ENCODE data around the gene LCK. TPM values are rescaled to one million over a fixed set of nuclear protein-coding genes. Genes with fewer than 3 reads are reported as not detected.

The LCK gene
- polyA plus RNA-seq (ENCODE audit: insufficient read length in 4 of 4): 1 to 10 TPM; 1.3 to 7.4 (median 4.5) TPM

- DNase-seq (ENCODE audit: low read depth in 4 of 4, low spot score in 3 of 4): no peak
These were observed at the start of gene LCK for GRCh38 chr1:32250893-32251716. Gene LCK, plus strand, starts transcription at chr1:32251265. Its CDS starts 23,065 bp downstream, at chr1:32274330.

GRCh38 chr1:32204943-32205361, 46.1 kb upstream of the LCK start:
- DNase-seq (ENCODE audit: low read depth in 4 of 4, low spot score in 3 of 4): no peak

- DNase-seq (ENCODE audit: low read depth in 4 of 4, low spot score in 3 of 4): peak in 3 of 4 donors; percentile 77 to 87 (median 82)
These were observed 45.4 kb upstream of the LCK start, which contains the start of gene IQCC for GRCh38 chr1:32205401-32206370. Gene IQCC, plus strand, starts transcription at chr1:32205671. Its CDS starts 11 bp downstream, at chr1:32205682.

- no peak for DNase-seq (ENCODE audit: low read depth in 4 of 4, low spot score in 3 of 4)
These were observed 42.6 kb upstream of the LCK start for GRCh38 chr1:32208469-32208868.

GRCh38 chr1:32208891-32209328, 42.2 kb upstream of the LCK start, which contains the start of gene DCDC2B:
Gene DCDC2B, plus strand, starts transcription at chr1:32209089. Its CDS starts 5 bp downstream, at chr1:32209094.
- no peak for DNase-seq (ENCODE audit: low read depth in 4 of 4, low spot score in 3 of 4)

GRCh38 chr1:32215629-32216480, 35.2 kb upstream of the LCK start:
- DNase-seq (ENCODE audit: low read depth in 4 of 4, low spot score in 3 of 4): no peak

- DNase-seq (ENCODE audit: low read depth in 4 of 4, low spot score in 3 of 4): no peak
These were observed 34.5 kb upstream of the LCK start for GRCh38 chr1:32216566-32216965.

- no peak for DNase-seq (ENCODE audit: low read depth in 4 of 4, low spot score in 3 of 4)
These were observed 32.0 kb upstream of the LCK start for GRCh38 chr1:32219022-32219421.

GRCh38 chr1:32220746-32221580, 30.1 kb upstream of the LCK start:
- no peak for DNase-seq (ENCODE audit: low read depth in 4 of 4, low spot score in 3 of 4)

- DNase-seq (ENCODE audit: low read depth in 4 of 4, low spot score in 3 of 4): no peak
These were observed 29.5 kb upstream of the LCK start for GRCh38 chr1:32221581-32221979.

GRCh38 chr1:32221980-32222755, 28.9 kb upstream of the LCK start, which contains the start of the genes EIF3I and TMEM234:
Gene EIF3I, plus strand, starts transcription at chr1:32222407. Its CDS starts 35 bp downstream, at chr1:32222442.
Gene TMEM234, minus strand, starts transcription at chr1:32222353. Its CDS starts 31 bp downstream, at chr1:32222322.
- peak in 3 of 4 donors; percentile 80 to 91 (median 90) for DNase-seq (ENCODE audit: low read depth in 4 of 4, low spot score in 3 of 4)

- no peak for DNase-seq (ENCODE audit: low read depth in 4 of 4, low spot score in 3 of 4)
These were observed 27.4 kb upstream of the LCK start for GRCh38 chr1:32223683-32224082.

- DNase-seq (ENCODE audit: low read depth in 4 of 4, low spot score in 3 of 4): no peak
These were observed 26.8 kb upstream of the LCK start for GRCh38 chr1:32224285-32224684.

GRCh38 chr1:32228771-32229170, 22.3 kb upstream of the LCK start:
- no peak for DNase-seq (ENCODE audit: low read depth in 4 of 4, low spot score in 3 of 4)

- no peak for DNase-seq (ENCODE audit: low read depth in 4 of 4, low spot score in 3 of 4)
These were observed 19.1 kb upstream of the LCK start for GRCh38 chr1:32231843-32232432.

- no peak for DNase-seq (ENCODE audit: low read depth in 4 of 4, low spot score in 3 of 4)
These were observed 18.3 kb upstream of the LCK start for GRCh38 chr1:32232558-32233304.

GRCh38 chr1:32234792-32235191, 16.3 kb upstream of the LCK start:
- DNase-seq (ENCODE audit: low read depth in 4 of 4, low spot score in 3 of 4): no peak
